WTC11 (cell line): ENCODE results near the gene IGFBP5. TPM values are rescaled to one million over a fixed set of nuclear protein-coding genes. Genes with fewer than 3 reads are reported as not detected.

ENCODE experiments used
- ATAC-seq: fragments of 200-7000 bp; cut with Tn5 transposase; 2 replicates; pipeline ENCODE4 v1.10.0; 2021; ENCODE audit warnings: mild to moderate bottlenecking, moderate library complexity
- CTCF ChIA-PET: fragments of 300-600 bp; sonication (Branson Sonifier 250); formaldehyde crosslinking; loops from one replicate; lab custom pipeline; 2021; ENCODE audit warnings: antibody characterized with exemption; lab: Charles Lee
- POLR2A ChIA-PET: fragments of 350-600 bp; sonication (Branson Sonifier 250); formaldehyde crosslinking; loops from one replicate; lab custom pipeline; 2021; ENCODE audit warnings: antibody characterized with exemption; lab: Charles Lee
- DNase-seq: peaks from one replicate; pipeline ENCODE4 v3.0.0; 2021; ENCODE audit warnings: low spot score
- H3K27ac Mint-ChIP-seq: 2 replicates; pipeline ENCODE4 v1.8.0; 2021; ENCODE audit warnings: mixed read lengths
- H3K27me3 Mint-ChIP-seq: 2 replicates; pipeline ENCODE4 v1.8.0; 2021; ENCODE audit warnings: low read depth, mild to moderate bottlenecking, moderate library complexity, mixed read lengths
- H3K36me3 Mint-ChIP-seq: 2 replicates; pipeline ENCODE4 v1.8.0; 2021; ENCODE audit warnings: mixed read lengths
- H3K4me1 Mint-ChIP-seq: 2 replicates; pipeline ENCODE4 v1.8.0; 2022; ENCODE audit warnings: mixed read lengths
- H3K4me3 Mint-ChIP-seq: 2 replicates; pipeline ENCODE4 v1.8.0; 2021; ENCODE audit warnings: mild to moderate bottlenecking, moderate library complexity, mixed read lengths
- H3K9me3 Mint-ChIP-seq: 2 replicates; pipeline ENCODE4 v1.8.0; 2021; ENCODE audit warnings: mixed read lengths
- CREB1 ChIP-seq: sonication (generic); formaldehyde crosslinking; IDR thresholded peaks from 2 replicates; pipeline ENCODE4 v1.8.0; 2023; ENCODE audit warnings: mild to moderate bottlenecking, missing genetic modification reagents
- CREM ChIP-seq: sonication (generic); formaldehyde crosslinking; IDR thresholded peaks from 2 replicates; pipeline ENCODE4 v1.8.1; 2022; ENCODE audit warnings: mild to moderate bottlenecking, missing genetic modification reagents, moderate library complexity
- E2F1 ChIP-seq: sonication (generic); formaldehyde crosslinking; IDR thresholded peaks from 2 replicates; pipeline ENCODE4 v1.8.0; 2022; ENCODE audit warnings: mild to moderate bottlenecking, missing genetic modification reagents
- ELF4 ChIP-seq: sonication (generic); formaldehyde crosslinking; IDR thresholded peaks from 2 replicates; pipeline ENCODE4 v1.8.1; 2022; ENCODE audit warnings: low read depth, mild to moderate bottlenecking, moderate library complexity, missing genetic modification reagents
- ESRRA ChIP-seq: sonication (generic); formaldehyde crosslinking; IDR thresholded peaks from 2 replicates; pipeline ENCODE4 v1.8.1; 2022; ENCODE audit warnings: mild to moderate bottlenecking, missing genetic modification reagents, borderline replicate concordance
- MYBL2 ChIP-seq: sonication (generic); formaldehyde crosslinking; IDR thresholded peaks from 2 replicates; pipeline ENCODE4 v1.8.1; 2023; ENCODE audit warnings: mild to moderate bottlenecking, moderate library complexity, missing genetic modification reagents
- NFE2L1 ChIP-seq: sonication (generic); formaldehyde crosslinking; IDR thresholded peaks from 2 replicates; pipeline ENCODE4 v1.8.1; 2023; ENCODE audit warnings: missing genetic modification reagents
- NR2C2 ChIP-seq: sonication (generic); formaldehyde crosslinking; IDR thresholded peaks from 2 replicates; pipeline ENCODE4 v1.8.0; 2022; ENCODE audit warnings: mild to moderate bottlenecking, missing genetic modification reagents
- PRDM15 ChIP-seq: sonication (generic); formaldehyde crosslinking; IDR thresholded peaks from 2 replicates; pipeline ENCODE4 v1.8.0; 2022; ENCODE audit warnings: missing genetic modification reagents
- PREB ChIP-seq: sonication (generic); formaldehyde crosslinking; IDR thresholded peaks from 2 replicates; pipeline ENCODE4 v1.8.1; 2022; ENCODE audit warnings: mild to moderate bottlenecking, missing genetic modification reagents, moderate library complexity, borderline replicate concordance
- SMAD3 ChIP-seq: sonication (generic); formaldehyde crosslinking; IDR thresholded peaks from 2 replicates; pipeline ENCODE4 v1.8.0; 2022; ENCODE audit warnings: missing genetic modification reagents, mild to moderate bottlenecking, borderline replicate concordance
- TCF7 ChIP-seq: sonication (generic); formaldehyde crosslinking; IDR thresholded peaks from 2 replicates; pipeline ENCODE4 v1.8.0; 2022; ENCODE audit warnings: mild to moderate bottlenecking, low read depth, missing genetic modification reagents, moderate library complexity
- TEAD1 ChIP-seq: sonication (generic); formaldehyde crosslinking; IDR thresholded peaks from 2 replicates; pipeline ENCODE4 v1.8.0; 2022; ENCODE audit warnings: mild to moderate bottlenecking, missing genetic modification reagents
- ZBTB21 ChIP-seq: sonication (generic); formaldehyde crosslinking; IDR thresholded peaks from 2 replicates; pipeline ENCODE4 v1.8.1; 2023; ENCODE audit warnings: mild to moderate bottlenecking, missing genetic modification reagents, borderline replicate concordance
- ZMAT4 ChIP-seq: fragments of 250-450 bp; sonication (Bioruptor Pico); IDR thresholded peaks from 2 replicates; pipeline ENCODE4 v1.9.0; 2021; ENCODE audit warnings: mild to moderate bottlenecking
- ZNF138 ChIP-seq: sonication (generic); formaldehyde crosslinking; conservative IDR thresholded peaks from 2 replicates; pipeline ENCODE4 v1.8.1; 2022; ENCODE audit warnings: mild to moderate bottlenecking, moderate library complexity, missing genetic modification reagents
- ZNF263 ChIP-seq: sonication (generic); formaldehyde crosslinking; IDR thresholded peaks from 2 replicates; pipeline ENCODE4 v1.8.1; 2022; ENCODE audit warnings: low read depth, mild to moderate bottlenecking, moderate library complexity, missing genetic modification reagents
- ZNF317 ChIP-seq: sonication (generic); formaldehyde crosslinking; IDR thresholded peaks from 2 replicates; pipeline ENCODE4 v1.8.1; 2023; ENCODE audit warnings: low read depth, mild to moderate bottlenecking, moderate library complexity, missing genetic modification reagents, borderline replicate concordance
- ZNF416 ChIP-seq: fragments of 250-450 bp; sonication (Bioruptor Pico); IDR thresholded peaks from 2 replicates; pipeline ENCODE4 v1.9.0; 2021; ENCODE audit warnings: mild to moderate bottlenecking, inconsistent platforms
- ZNF532 ChIP-seq: fragments of 250-450 bp; sonication (Bioruptor Pico); IDR thresholded peaks from 2 replicates; pipeline ENCODE4 v1.9.0; 2021; ENCODE audit warnings: mild to moderate bottlenecking, borderline replicate concordance
- total RNA-seq: library from RNA; stranded (reverse); gene quantifications from 3 replicates; pipeline ENCODE4 v1.2.3, GENCODE V29; 2021

Gene IGFBP5
- total RNA-seq, 1 experiment from 2014 or later, result 5.3 TPM

- TF ChIP-seq MYBL2 (no peak), PREB (CRISPR knock-in tag) (no peak), ZNF138 (CRISPR knock-in tag) (no peak), ZMAT4 (CRISPR knock-in tag) (no peak), ZNF317 (CRISPR knock-in tag) (no peak), CREM (CRISPR knock-in tag) (no peak), ESRRA (no peak), NR2C2 (CRISPR knock-in tag) (no peak)
- TF ChIP-seq, all 79 proteins: peak for 0
These were observed 62.9 kb downstream of the IGFBP5 start (continued) for GRCh38 chr2:216632346-216632951.

GRCh38 chr2:216629784-216630183 is 65.6 kb downstream of the IGFBP5 start:
- Mint-ChIP-seq H3K36me3 (peaks cover 6% of the 10 kb centered on the region), H3K27me3 (peaks cover 13% of the 10 kb centered on the region), H3K4me3 (no peak overlapping the region)
- CTCF ChIA-PET, result interaction anchor here (0.7 to 1.2 kb wide), 2 partner anchors 110 to 1661 kb away, joined by 3 to 4 read pairs; no protein-coding TSS in a partner anchor
- TF ChIP-seq TEAD1 (CRISPR knock-in tag) (no peak), ELF4 (no peak), ZMAT4 (CRISPR knock-in tag) (no peak), ZNF416 (CRISPR knock-in tag) (no peak), CREB1 (no peak)
- TF ChIP-seq, all 79 proteins: peak for 0
- H3K27ac Mint-ChIP-seq, result no peak overlapping the region
- ATAC-seq (no peak), DNase-seq (no peak)
- H3K4me1 Mint-ChIP-seq, result peaks cover 39% of the 10 kb centered on the region
- POLR2A ChIA-PET, result no interaction called here
- no peaks in the 10 kb centered on the region for H3K9me3 Mint-ChIP-seq

GRCh38 chr2:216626875-216627245 is 68.5 kb downstream of the IGFBP5 start:
- ChIA-PET POLR2A (no interaction called here), CTCF (no interaction called here)
- ATAC-seq (no peak), DNase-seq (no peak)
- Mint-ChIP-seq H3K9me3 (peaks cover 5% of the 10 kb centered on the region), H3K27me3 (peaks cover 4% of the 10 kb centered on the region), H3K36me3 (0 out of 2 replicates have a peak, but pooled peaks cover 2% of the 10 kb centered on the region), H3K4me1 (peaks cover 24% of the 10 kb centered on the region), H3K27ac (no peak overlapping the region), H3K4me3 (no peak overlapping the region)
- TF ChIP-seq ESRRA (no peak), ZNF317 (CRISPR knock-in tag) (no peak), SMAD3 (no peak), TEAD1 (CRISPR knock-in tag) (no peak), TCF7 (no peak), NFE2L1 (CRISPR knock-in tag) (no peak), ZMAT4 (CRISPR knock-in tag) (no peak), E2F1 (no peak), ZNF532 (CRISPR knock-in tag) (no peak), NR2C2 (CRISPR knock-in tag) (no peak), PRDM15 (CRISPR knock-in tag) (no peak), ZNF416 (CRISPR knock-in tag) (no peak), ZNF263 (CRISPR knock-in tag) (no peak), ZBTB21 (no peak)
